HCT116 (cell line): Measurements from ENCODE around the gene NLRP6. TPM values are rescaled to one million over a fixed set of nuclear protein-coding genes. Genes with fewer than 3 reads are reported as not detected.

Experiments used
- ATAC-seq: fragments of 200-7000 bp; cut with Tn5 transposase; 2 replicates; pipeline ENCODE4 v1.9.1; 2020; ENCODE audit warnings: mild to moderate bottlenecking, moderate library complexity
- BruUV-seq: library from RNA; stranded (reverse); fragments of 400-500 nt; replicated peaks from 2 replicates; lab custom pipeline; 2021; lab: Mats Ljungman, UMichigan
- CTCF ChIA-PET: fragments of 300-600 bp; sonication (Branson Sonifier 250); formaldehyde crosslinking; loops from one replicate; lab custom pipeline; 2021; ENCODE audit warnings: antibody characterized with exemption; lab: Charles Lee
- POLR2A ChIA-PET: fragments of 300-600, 350-600 bp; sonication (Branson Sonifier 250); formaldehyde crosslinking; loops from one replicate; lab custom pipeline; 2021; ENCODE audit warnings: antibody characterized with exemption; lab: Charles Lee
- RAD21 ChIA-PET, 2 experiments: fragments of 300-600 bp; sonication (Branson Sonifier 250); formaldehyde crosslinking; loops; one replicate each; lab custom pipeline; 2023; ENCODE audit warnings: low total read pairs in 2 of 2; ENCODE audit not compliant: uncharacterized antibody in 2 of 2, unreplicated experiment in 2 of 2, low non-redundant PET in 1 of 2; lab: Charles Lee
- DNase-seq: peaks from one replicate; pipeline ENCODE4 v3.0.0-alpha.2; 2010; ENCODE audit warnings: low read depth, low spot score
- H2AFZ ChIP-seq: fragments of 200-600 bp; shearing (Covaris generic), sonication (generic); 2 replicates; pipeline ENCODE4 v1.6.1; 2017; ENCODE audit warnings: low read depth, mixed run types, mixed read lengths, antibody characterized with exemption, low read length; ENCODE audit not compliant: poor library complexity, severe bottlenecking
- H3K27ac ChIP-seq: 2 replicates; pipeline ENCODE4 v1.5.1; 2012; ENCODE audit warnings: low read depth, low read length
- H3K27me3 ChIP-seq: fragments of 200-600 bp; sonication (generic); 2 replicates; pipeline ENCODE4 v1.6.1; 2016; ENCODE audit warnings: mixed run types, low read length, mixed read lengths; ENCODE audit not compliant: insufficient read depth
- H3K36me3 ChIP-seq, 2 experiments: fragments of 200-500 bp in 1 of 2; fragments of 200-600 bp in 1 of 2; sonication (Bioruptor generic) in 1 of 2; sonication (generic) in 1 of 2; 2 replicates each; pipeline versions ENCODE4 v1.5.1 to v1.6.1; 2014 to 2016; ENCODE audit warnings: low read length in 2 of 2, inconsistent platforms in 1 of 2, mixed read lengths in 1 of 2, mixed run types in 1 of 2; ENCODE audit not compliant: insufficient read depth in 2 of 2, control insufficient read depth in 1 of 2
- H3K4me1 ChIP-seq, 2 experiments: fragments of 200-600 bp in 1 of 2; sonication (generic) in 1 of 2; 2 replicates each; pipeline versions ENCODE4 v1.5.1 to v1.6.1; 2012 to 2017; ENCODE audit warnings: low read length in 2 of 2, inconsistent platforms in 1 of 2, mild to moderate bottlenecking in 1 of 2, mixed read lengths in 1 of 2, mixed run types in 1 of 2, moderate library complexity in 1 of 2; ENCODE audit not compliant: insufficient read depth in 2 of 2, control insufficient read depth in 1 of 2
- H3K4me2 ChIP-seq: fragments of 200-600 bp; sonication (generic); 2 replicates; pipeline ENCODE4 v1.6.1; 2017; ENCODE audit warnings: mixed run types, low read length, mixed read lengths
- H3K4me3 ChIP-seq, 2 experiments: fragments of 200-600 bp in 1 of 2; sonication (generic) in 1 of 2; replicated peaks in 1 of 2; 2 replicates each; pipeline ENCODE4 v1.5.1; 2011 to 2016; ENCODE audit warnings: low read length in 2 of 2, control low read depth in 1 of 2, low read depth in 1 of 2, mild to moderate bottlenecking in 1 of 2, mixed read lengths in 1 of 2, mixed run types in 1 of 2
- H3K79me2 ChIP-seq: fragments of 200-600 bp; sonication (generic); 2 replicates; pipeline ENCODE4 v1.6.1; 2017; ENCODE audit warnings: mild to moderate bottlenecking, mixed run types, low read length, moderate library complexity, mixed read lengths; ENCODE audit not compliant: insufficient read depth
- H3K9ac ChIP-seq: fragments of 200-600 bp; sonication (generic); 2 replicates; pipeline ENCODE4 v1.6.1; 2016; ENCODE audit warnings: low read length, mixed read lengths
- H3K9me2 ChIP-seq: fragments of 200-600 bp; sonication (generic), shearing (Covaris generic); 2 replicates; pipeline ENCODE4 v1.6.1; 2017; ENCODE audit warnings: mixed run types, mild to moderate bottlenecking, moderate library complexity; ENCODE audit not compliant: insufficient read depth
- H3K9me3 ChIP-seq, 2 experiments: fragments of 200-500 bp in 1 of 2; fragments of 200-600 bp in 1 of 2; sonication (Bioruptor generic) in 1 of 2; sonication (generic) in 1 of 2; 2 replicates each; pipeline ENCODE4 v1.6.1; 2014 to 2017; ENCODE audit warnings: low read length in 2 of 2, mixed read lengths in 2 of 2, inconsistent platforms in 1 of 2, low read depth in 1 of 2, mild to moderate bottlenecking in 1 of 2, mixed run types in 1 of 2, moderate library complexity in 1 of 2; ENCODE audit not compliant: control insufficient read depth in 1 of 2, insufficient read depth in 1 of 2
- H4K20me1 ChIP-seq: fragments of 200-600 bp; sonication (generic), shearing (Covaris generic); 2 replicates; pipeline ENCODE4 v1.6.1; 2017; ENCODE audit warnings: mixed run types, mild to moderate bottlenecking, moderate library complexity; ENCODE audit not compliant: insufficient read depth
- CBX3 ChIP-seq: IDR thresholded peaks from 2 replicates; pipeline ENCODE4 v1.6.1; 2012; ENCODE audit warnings: low read depth
- CEBPB ChIP-seq: IDR thresholded peaks from 2 replicates; pipeline ENCODE4 v1.6.1; 2012; ENCODE audit warnings: low read depth
- EGR1 ChIP-seq: IDR thresholded peaks from 2 replicates; pipeline ENCODE4 v1.6.1; 2012; ENCODE audit warnings: low read depth
- ELF1 ChIP-seq: IDR thresholded peaks from 2 replicates; pipeline ENCODE4 v1.6.1; 2012; ENCODE audit warnings: low read depth, borderline replicate concordance
- EZH2 ChIP-seq: fragments of 200-600 bp; sonication (generic); IDR thresholded peaks from 2 replicates; pipeline ENCODE4 v1.6.1; 2017; ENCODE audit warnings: antibody characterized with exemption, mixed run types
- EZH2phosphoT487 ChIP-seq: fragments of 200-600 bp; IDR thresholded peaks from 2 replicates; pipeline ENCODE4 v1.6.1; 2018; ENCODE audit warnings: antibody characterized with exemption, borderline replicate concordance
- FOSL1 ChIP-seq: IDR thresholded peaks from 2 replicates; pipeline ENCODE4 v1.6.1; 2012; ENCODE audit warnings: low read depth
- POLR2AphosphoS5 ChIP-seq: IDR thresholded peaks from 2 replicates; pipeline ENCODE4 v1.6.1; 2011; ENCODE audit warnings: mild to moderate bottlenecking, low read depth, low read length, moderate library complexity
- RAD21 ChIP-seq: IDR thresholded peaks from 2 replicates; pipeline ENCODE4 v1.6.1; 2012; ENCODE audit warnings: low read depth, mild to moderate bottlenecking
- SIN3A ChIP-seq: IDR thresholded peaks from 2 replicates; pipeline ENCODE4 v1.6.1; 2012; ENCODE audit warnings: low read depth
- SRF ChIP-seq: IDR thresholded peaks from 2 replicates; pipeline ENCODE4 v1.6.1; 2012; ENCODE audit warnings: low read depth
- TCF7L2 ChIP-seq: IDR thresholded peaks from 2 replicates; pipeline ENCODE4 v1.7.0; 2011; ENCODE audit warnings: borderline replicate concordance, inconsistent platforms; ENCODE audit not compliant: insufficient read depth, insufficient read length; ENCODE audit errors: extremely low read depth
- YY1 ChIP-seq: IDR thresholded peaks from 2 replicates; pipeline ENCODE4 v1.6.1; 2011; ENCODE audit warnings: low read length, low read depth, moderate library complexity, mild to moderate bottlenecking; ENCODE audit not compliant: insufficient replicate concordance; ENCODE audit errors: extremely low read depth
- ZNF274 ChIP-seq: fragments of 200-500 bp; sonication (Bioruptor generic); IDR thresholded peaks from 2 replicates; pipeline ENCODE4 v1.6.1; 2014; ENCODE audit warnings: mild to moderate bottlenecking, low read depth, low read length, inconsistent platforms
- intact Hi-C: fragments of 100-400 bp; cut with micrococcal nuclease; formaldehyde crosslinking; loops from 2 replicates; pipeline ENCODE4 v1.10.0; 2022
- total RNA-seq: library from RNA; stranded (reverse); gene quantifications from one replicate; pipeline ENCODE4 v1.2.1, GENCODE V29; 2021; ENCODE audit not compliant: unreplicated experiment
- TF ChIP-seq, protein P1 (sequence below): IDR thresholded peaks from 2 replicates; pipeline ENCODE4 v1.6.1; 2011; ENCODE audit warnings: mild to moderate bottlenecking, low read length, moderate library complexity; ENCODE audit not compliant: insufficient replicate concordance; ENCODE audit errors: extremely low read depth
- TF ChIP-seq, protein P2 (sequence below): IDR thresholded peaks from 2 replicates; pipeline ENCODE4 v1.6.1; 2012
- TF ChIP-seq, protein P3 (sequence below), 3 experiments: fragments of 200-600 bp in 1 of 3; sonication (generic) in 1 of 3; IDR thresholded peaks in 2 of 3; conservative IDR thresholded peaks in 1 of 3; 2 replicates each; pipeline ENCODE4 v1.5.1; 2012 to 2017; ENCODE audit warnings: low read depth in 2 of 3, low read length in 2 of 3, antibody characterized with exemption in 1 of 3, borderline replicate concordance in 1 of 3, control low read depth in 1 of 3, mild to moderate bottlenecking in 1 of 3, mixed read lengths in 1 of 3, mixed run types in 1 of 3, moderate library complexity in 1 of 3; ENCODE audit not compliant: insufficient read depth in 1 of 3
- TF ChIP-seq, protein P4 (sequence below): IDR thresholded peaks from 2 replicates; pipeline ENCODE4 v1.6.1; 2012

The NLRP6 gene
- total RNA-seq, 1 experiment from 2014 or later: not detected

DNA sequence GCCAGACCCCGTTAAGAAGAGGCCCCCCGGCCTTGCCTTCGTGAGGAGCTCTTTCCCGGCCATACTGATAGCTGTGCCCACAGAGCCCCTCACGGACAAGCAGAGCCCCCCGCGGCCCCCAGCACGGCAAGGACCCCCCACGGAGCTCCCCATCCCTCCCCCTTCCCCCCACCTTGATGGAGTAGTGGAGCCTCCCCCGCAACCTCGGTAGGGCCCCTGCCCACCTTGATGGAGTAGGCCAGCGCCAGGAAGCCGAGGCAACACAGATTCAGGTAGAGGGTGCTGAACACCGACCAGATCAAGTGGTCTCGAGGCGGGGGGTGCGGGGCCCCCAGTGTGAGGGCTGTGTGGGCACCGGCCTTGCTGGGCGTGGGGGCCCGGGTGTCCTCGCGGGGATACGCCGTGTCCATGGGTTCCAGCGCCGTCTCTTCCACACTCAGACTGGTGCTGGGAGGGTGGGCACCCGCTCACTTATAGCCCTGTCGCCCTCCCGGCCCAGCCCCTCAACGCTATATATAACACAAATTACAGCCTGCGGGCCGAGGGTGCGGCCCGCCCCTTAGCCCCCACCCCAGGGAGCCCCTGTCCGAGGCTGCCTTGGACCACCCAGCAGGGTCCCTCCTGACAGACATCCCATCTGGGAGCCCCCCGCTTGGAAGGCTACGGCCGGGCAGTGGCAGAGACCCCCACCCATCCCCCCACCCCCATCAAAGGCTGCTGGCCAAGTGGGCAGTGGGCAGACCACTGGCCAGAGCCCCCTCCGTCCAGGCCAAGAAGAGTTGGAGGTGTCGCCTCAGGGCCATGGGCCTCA, 21.1 kb downstream of the NLRP6 start, which contains the start of gene IFITM5:
Gene IFITM5, minus strand, starts transcription at position 446 of the 811 bp plus-strand sequence. Its CDS starts 36 bp downstream, at position 410.
- RAD21 ChIA-PET: no interaction called here
- Histone ChIP-seq H3K9me3 (no peaks in the 10 kb centered on the region), H3K27ac (no peak within 1 kb of the TSS; the same call in 1 of the 2 replicates), H2AFZ (no peak within 1 kb of the TSS), H4K20me1 (no peaks in the 10 kb centered on the region), H3K4me3 (no peak within 1 kb of the TSS), H3K4me2 (no peak within 1 kb of the TSS), H3K9me2 (no peaks in the 10 kb centered on the region), H3K36me3 (no peaks in the 10 kb centered on the region; a peak in 1 of 4 replicates), H3K4me1 (peaks cover 0 to 3% of the 10 kb centered on the region in 2 experiments; a peak in 1 of 4 replicates), H3K9ac (no peak within 1 kb of the TSS), H3K79me2 (no peaks in the 10 kb centered on the region), H3K27me3 (no peaks in the 10 kb centered on the region)
- BruUV-seq: no TSS peak
- TF ChIP-seq EGR1 (no peak), FOSL1 (no peak), SIN3A (no peak), SRF (no peak), RAD21 (no peak), EZH2phosphoT487 (no peak), TCF7L2 (no peak), POLR2AphosphoS5 (no peak), CBX3 (no peak), EZH2 (no peak), ZNF274 (no peak), YY1 (no peak), CEBPB (no peak), ELF1 (no peak)
- TF ChIP-seq, protein P1, sequence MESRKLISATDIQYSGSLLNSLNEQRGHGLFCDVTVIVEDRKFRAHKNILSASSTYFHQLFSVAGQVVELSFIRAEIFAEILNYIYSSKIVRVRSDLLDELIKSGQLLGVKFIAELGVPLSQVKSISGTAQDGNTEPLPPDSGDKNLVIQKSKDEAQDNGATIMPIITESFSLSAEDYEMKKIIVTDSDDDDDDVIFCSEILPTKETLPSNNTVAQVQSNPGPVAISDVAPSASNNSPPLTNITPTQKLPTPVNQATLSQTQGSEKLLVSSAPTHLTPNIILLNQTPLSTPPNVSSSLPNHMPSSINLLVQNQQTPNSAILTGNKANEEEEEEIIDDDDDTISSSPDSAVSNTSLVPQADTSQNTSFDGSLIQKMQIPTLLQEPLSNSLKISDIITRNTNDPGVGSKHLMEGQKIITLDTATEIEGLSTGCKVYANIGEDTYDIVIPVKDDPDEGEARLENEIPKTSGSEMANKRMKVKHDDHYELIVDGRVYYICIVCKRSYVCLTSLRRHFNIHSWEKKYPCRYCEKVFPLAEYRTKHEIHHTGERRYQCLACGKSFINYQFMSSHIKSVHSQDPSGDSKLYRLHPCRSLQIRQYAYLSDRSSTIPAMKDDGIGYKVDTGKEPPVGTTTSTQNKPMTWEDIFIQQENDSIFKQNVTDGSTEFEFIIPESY: no peak
- TF ChIP-seq, protein P2, sequence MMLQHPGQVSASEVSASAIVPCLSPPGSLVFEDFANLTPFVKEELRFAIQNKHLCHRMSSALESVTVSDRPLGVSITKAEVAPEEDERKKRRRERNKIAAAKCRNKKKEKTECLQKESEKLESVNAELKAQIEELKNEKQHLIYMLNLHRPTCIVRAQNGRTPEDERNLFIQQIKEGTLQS: no peak
- TF ChIP-seq, protein P3, sequence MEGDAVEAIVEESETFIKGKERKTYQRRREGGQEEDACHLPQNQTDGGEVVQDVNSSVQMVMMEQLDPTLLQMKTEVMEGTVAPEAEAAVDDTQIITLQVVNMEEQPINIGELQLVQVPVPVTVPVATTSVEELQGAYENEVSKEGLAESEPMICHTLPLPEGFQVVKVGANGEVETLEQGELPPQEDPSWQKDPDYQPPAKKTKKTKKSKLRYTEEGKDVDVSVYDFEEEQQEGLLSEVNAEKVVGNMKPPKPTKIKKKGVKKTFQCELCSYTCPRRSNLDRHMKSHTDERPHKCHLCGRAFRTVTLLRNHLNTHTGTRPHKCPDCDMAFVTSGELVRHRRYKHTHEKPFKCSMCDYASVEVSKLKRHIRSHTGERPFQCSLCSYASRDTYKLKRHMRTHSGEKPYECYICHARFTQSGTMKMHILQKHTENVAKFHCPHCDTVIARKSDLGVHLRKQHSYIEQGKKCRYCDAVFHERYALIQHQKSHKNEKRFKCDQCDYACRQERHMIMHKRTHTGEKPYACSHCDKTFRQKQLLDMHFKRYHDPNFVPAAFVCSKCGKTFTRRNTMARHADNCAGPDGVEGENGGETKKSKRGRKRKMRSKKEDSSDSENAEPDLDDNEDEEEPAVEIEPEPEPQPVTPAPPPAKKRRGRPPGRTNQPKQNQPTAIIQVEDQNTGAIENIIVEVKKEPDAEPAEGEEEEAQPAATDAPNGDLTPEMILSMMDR (IDR thresholded peaks at IDR 0.05 in 2 of 3, conservative IDR thresholded peaks at IDR 0.05 in 1 of 3; ENCODE audit: borderline replicate concordance in 1 of 3, insufficient read depth in 1 of 3, low read depth in 2 of 3, low read length in 2 of 3): no peak
- TF ChIP-seq, protein P4, sequence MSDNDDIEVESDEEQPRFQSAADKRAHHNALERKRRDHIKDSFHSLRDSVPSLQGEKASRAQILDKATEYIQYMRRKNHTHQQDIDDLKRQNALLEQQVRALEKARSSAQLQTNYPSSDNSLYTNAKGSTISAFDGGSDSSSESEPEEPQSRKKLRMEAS: no peak
- POLR2A ChIA-PET: interaction anchor here (1.3 kb wide), 1 partner anchor 9 kb away, joined by 3 read pairs; the partner anchor contains the start of gene IFITM2
- ATAC-seq: no peak
- intact Hi-C loops: no loop called here
- CTCF ChIA-PET: no interaction called here
- no peak for DNase-seq
